Right lobe of liver (tissue), 4 donors: ENCODE measurements around the gene SF3B6.
A peak's percentile ranks its signal among the peaks of the same experiment; 100 is the strongest.

Experiments used
- CTCF ChIP-seq, 4 donors: fragments of 200-600 bp in 3 of 4; fragments of 450-650 bp in 1 of 4; IDR thresholded peaks; one replicate each; pipeline versions ENCODE4 v1.5.1 to v1.8.0; 2016 to 2022; ENCODE audit warnings: antibody characterized with exemption in 4 of 4, mild to moderate bottlenecking in 2 of 4
- POLR2A ChIP-seq: fragments of 450-650 bp; IDR thresholded peaks from one replicate; pipeline ENCODE4 v1.6.1; 2017; ENCODE audit warnings: antibody characterized with exemption, mild to moderate bottlenecking
- donor health status: DM: no; HTN: no; CAD: no.
- donor health status: DM: no; HTN: no; CAD: no.
- donor health status: DM: no; HTN: yes; CAD: no.

GRCh38 chr2:24021122-24021998 lies 54.8 kb downstream of the SF3B6 start:
- peak; percentile 18 to 30 (median 26) for TF ChIP-seq CTCF (IDR thresholded peaks at IDR 0.05)
- no peak for TF ChIP-seq POLR2A
